AG09319 (cell line): ENCODE data around the gene ARMC5.
"Not testable (repeated sequence)": the region's sequence is repeated elsewhere in the genome, so short reads cannot be mapped to it uniquely, and the experiment has no call there.

Experiments used
- DNase-seq: peaks from one replicate; pipeline ENCODE4 v3.0.0-alpha.2; 2010; ENCODE audit warnings: low read depth; ENCODE audit errors: extremely low read depth
- TF ChIP-seq, protein P1 (sequence below): IDR thresholded peaks from 2 replicates; pipeline ENCODE4 v1.5.1; 2011; ENCODE audit warnings: low read depth, mild to moderate bottlenecking, inconsistent platforms, low read length, moderate library complexity

Gene ARMC5

DNA sequence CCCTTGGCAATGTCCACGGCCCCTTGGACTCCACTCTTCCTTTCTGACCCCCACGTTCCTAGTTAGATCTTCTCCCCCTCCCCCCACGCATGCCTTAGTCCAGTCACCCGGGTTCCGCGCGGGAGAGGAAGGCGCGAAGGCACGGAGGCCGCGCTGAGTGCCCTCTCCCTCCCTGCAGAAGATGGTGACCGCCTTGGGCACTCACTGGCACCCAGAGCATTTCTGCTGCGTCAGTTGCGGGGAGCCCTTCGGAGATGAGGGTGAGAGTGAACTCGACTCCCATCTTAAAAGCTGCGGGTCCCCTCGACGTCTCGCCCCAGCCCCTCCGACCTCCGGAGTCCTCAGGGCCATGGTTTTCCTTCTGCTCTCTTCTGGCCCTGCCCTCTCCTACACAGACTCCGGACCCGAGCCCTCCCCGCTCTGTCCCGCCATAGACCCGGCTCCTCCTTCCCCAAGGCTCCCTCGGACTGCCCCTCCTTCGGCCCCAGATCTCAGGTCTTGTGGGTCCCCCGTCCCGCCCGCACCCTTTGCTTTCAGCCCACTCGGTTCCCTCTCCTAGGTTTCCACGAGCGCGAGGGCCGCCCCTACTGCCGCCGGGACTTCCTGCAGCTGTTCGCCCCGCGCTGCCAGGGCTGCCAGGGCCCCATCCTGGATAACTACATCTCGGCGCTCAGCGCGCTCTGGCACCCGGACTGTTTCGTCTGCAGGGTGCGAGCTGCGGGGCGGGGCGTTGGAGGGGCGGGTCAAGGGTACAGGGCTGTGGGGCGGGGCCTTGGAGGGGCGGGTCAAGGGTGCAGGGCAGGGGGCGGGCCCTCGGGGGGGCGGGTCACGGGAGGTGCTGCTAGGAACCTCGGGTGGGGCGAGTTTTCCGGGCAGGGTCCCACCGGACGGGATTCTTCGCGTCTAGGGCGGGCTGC is 17.3 kb downstream of the ARMC5 start:
- DNase-seq: no peak
- TF ChIP-seq, protein P1, sequence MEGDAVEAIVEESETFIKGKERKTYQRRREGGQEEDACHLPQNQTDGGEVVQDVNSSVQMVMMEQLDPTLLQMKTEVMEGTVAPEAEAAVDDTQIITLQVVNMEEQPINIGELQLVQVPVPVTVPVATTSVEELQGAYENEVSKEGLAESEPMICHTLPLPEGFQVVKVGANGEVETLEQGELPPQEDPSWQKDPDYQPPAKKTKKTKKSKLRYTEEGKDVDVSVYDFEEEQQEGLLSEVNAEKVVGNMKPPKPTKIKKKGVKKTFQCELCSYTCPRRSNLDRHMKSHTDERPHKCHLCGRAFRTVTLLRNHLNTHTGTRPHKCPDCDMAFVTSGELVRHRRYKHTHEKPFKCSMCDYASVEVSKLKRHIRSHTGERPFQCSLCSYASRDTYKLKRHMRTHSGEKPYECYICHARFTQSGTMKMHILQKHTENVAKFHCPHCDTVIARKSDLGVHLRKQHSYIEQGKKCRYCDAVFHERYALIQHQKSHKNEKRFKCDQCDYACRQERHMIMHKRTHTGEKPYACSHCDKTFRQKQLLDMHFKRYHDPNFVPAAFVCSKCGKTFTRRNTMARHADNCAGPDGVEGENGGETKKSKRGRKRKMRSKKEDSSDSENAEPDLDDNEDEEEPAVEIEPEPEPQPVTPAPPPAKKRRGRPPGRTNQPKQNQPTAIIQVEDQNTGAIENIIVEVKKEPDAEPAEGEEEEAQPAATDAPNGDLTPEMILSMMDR: no peak

GRCh38 chr16:31477220-31478216 is 18.2 kb downstream of the ARMC5 start:
- TF ChIP-seq, protein P1: no peak
- no peak for DNase-seq

GRCh38 chr16:31478956-31479355 is 19.7 kb downstream of the ARMC5 start:
- TF ChIP-seq, protein P1: no peak
- DNase-seq: no peak

DNA sequence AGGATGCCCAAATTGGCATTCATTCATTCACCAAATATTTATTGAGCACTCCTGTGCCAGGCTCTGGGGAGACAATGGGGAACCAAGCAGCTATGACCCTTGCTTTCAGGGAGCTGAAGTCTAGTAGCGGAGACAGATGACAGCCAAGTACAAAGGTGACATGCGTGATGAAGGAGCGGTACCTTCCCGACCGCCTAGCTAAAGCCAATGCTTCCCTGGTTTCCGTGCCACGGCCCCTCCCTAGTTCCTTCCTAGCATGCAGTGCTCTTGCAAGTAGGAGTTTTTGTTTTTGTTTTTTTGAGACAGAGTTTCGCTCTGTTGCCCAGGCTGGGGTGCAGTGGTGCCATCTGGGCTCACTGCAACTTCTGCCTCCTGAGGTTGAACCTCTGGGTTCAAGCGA is 20.4 kb downstream of the ARMC5 start:
- TF ChIP-seq, protein P1: no peak
- DNase-seq: no peak

GRCh38 chr16:31480851-31481536 is 21.7 kb downstream of the ARMC5 start:
- no peak for DNase-seq
- TF ChIP-seq, protein P1: no peak

GRCh38 chr16:31483081-31483480 is 23.8 kb downstream of the ARMC5 start, which contains the start of gene SLC5A2:
Gene SLC5A2 (plus strand): TSS chr16:31483123. CDS start chr16:31483137, 14 bp downstream.
- DNase-seq: no peak
- TF ChIP-seq, protein P1: no peak

GRCh38 chr16:31484048-31484447 is 24.7 kb downstream of the ARMC5 start:
- DNase-seq: not testable (repeated sequence)
